HT-29 (cell line): ENCODE measurements around the gene OR2L8. TPM values are rescaled to one million over a fixed set of nuclear protein-coding genes. Genes with fewer than 3 reads are reported as not detected.
A peak's percentile ranks its signal among the peaks of the same experiment; 100 is the strongest.

ENCODE experiments used
- DNase-seq: peaks from one replicate; pipeline ENCODE4 v3.0.0-alpha.2; 2015; ENCODE audit warnings: low spot score
- total RNA-seq: library from RNA; depleted of rRNA; stranded (reverse); fragments of >200 nt; shearing (Covaris generic); gene quantifications from 2 replicates; pipeline ENCODE4 v1.2.3, GENCODE V29; 2014; rRNA removed

OR2L8 gene, protein sequence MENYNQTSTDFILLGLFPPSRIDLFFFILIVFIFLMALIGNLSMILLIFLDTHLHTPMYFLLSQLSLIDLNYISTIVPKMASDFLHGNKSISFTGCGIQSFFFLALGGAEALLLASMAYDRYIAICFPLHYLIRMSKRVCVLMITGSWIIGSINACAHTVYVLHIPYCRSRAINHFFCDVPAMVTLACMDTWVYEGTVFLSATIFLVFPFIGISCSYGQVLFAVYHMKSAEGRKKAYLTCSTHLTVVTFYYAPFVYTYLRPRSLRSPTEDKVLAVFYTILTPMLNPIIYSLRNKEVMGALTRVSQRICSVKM
- total RNA-seq, result not detected in 2 replicates

DNA sequence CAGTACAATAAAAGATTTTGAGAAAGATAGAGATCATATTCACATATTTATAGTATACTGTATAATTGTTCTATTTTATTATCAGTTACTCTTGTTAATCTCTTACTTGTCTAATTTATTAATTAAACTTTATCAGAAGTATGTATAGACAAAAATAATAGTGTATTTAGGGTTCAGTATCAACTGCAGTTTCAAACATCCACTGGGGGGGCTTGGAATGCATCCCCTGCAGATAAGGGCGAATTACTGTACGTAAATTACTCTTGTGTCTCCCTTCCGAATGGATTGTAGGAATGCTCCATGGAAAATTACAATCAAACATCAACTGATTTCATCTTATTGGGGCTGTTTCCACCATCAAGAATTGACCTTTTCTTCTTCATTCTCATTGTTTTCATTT lies at the start of gene OR2L8:
OR2L8 (plus strand) TSS at position 301 of the 400 bp plus-strand sequence; CDS start at position 301, 0 bp downstream.
- no peak for DNase-seq

- no peak for DNase-seq
Measured at GRCh38 chr1:247904122-247904521, 44.5 kb upstream of the OR2L8 start.

- no peak for DNase-seq
Measured at GRCh38 chr1:247905181-247905580, 43.5 kb upstream of the OR2L8 start.

GRCh38 chr1:247905910-247906503 lies 42.7 kb upstream of the OR2L8 start:
- DNase-seq, result no peak

- DNase-seq, result peak; percentile 15
Measured at GRCh38 chr1:247906504-247907047, 42.1 kb upstream of the OR2L8 start.

GRCh38 chr1:247908766-247909165 lies 39.9 kb upstream of the OR2L8 start:
- DNase-seq, result no peak

DNA sequence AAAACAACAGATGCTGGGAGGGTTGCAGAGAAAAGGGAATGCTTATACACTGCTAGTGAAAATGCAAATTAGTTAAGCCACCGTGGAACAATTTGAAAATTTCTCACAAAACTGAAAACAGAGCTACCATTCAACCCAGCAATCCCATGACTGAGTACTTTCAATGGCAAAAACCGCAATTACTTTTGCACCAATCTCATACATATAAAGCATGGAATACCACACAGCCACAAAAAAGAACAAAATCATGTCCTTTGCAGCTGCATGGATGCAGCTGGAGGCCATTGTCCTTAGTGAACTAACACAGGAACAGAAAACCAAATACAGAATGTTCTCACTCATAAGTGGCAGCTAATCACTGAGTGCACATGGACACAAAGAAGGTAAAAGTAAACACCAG lies 34.9 kb upstream of the OR2L8 start:
- DNase-seq, result no peak

- DNase-seq, result no peak
Measured at GRCh38 chr1:247914941-247915662, 33.6 kb upstream of the OR2L8 start.

DNA sequence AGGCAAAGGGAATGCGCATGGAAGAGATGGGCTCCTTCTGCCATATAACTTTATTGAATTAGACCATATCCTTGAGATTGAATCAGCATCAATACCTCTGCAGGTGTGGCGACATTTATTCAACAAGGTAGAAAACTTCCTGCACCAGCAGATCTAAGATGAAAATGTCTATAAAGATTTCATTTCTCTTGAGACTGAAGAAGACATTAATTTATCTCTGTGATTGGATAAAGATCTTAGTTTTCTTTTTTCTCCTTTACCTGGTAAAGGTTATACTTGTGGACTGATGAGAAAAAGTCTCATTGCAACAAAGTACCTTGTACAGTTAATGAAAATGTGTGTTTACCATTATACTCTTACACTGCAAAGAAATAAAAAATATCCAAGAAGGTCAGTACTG lies 28.7 kb upstream of the OR2L8 start, which contains the start of gene OR2T8:
OR2T8 (plus strand) TSS at position 301 of the 400 bp plus-strand sequence. CDS start 766 bp downstream, outside the sequence.
- no peak for DNase-seq

DNA sequence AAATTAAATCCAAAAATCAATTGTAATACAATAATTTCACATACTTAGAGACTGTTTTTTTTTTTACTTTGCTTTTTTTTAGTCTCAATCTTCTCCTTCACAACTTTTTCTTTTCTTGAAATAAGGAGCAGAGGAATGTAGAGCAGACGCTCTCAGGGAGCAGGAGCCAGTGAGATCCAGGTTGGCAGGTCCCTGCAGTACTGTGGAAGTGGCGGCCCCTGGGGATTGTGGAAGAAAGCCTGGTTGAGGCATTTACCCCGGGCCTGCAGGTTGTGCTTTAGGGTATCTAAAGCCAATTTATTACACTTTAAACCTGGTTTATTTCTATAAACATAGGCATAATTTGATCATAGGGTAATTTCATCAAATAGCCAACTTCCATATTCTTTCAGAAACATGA lies 24.7 kb upstream of the OR2L8 start:
- no peak for DNase-seq

DNA sequence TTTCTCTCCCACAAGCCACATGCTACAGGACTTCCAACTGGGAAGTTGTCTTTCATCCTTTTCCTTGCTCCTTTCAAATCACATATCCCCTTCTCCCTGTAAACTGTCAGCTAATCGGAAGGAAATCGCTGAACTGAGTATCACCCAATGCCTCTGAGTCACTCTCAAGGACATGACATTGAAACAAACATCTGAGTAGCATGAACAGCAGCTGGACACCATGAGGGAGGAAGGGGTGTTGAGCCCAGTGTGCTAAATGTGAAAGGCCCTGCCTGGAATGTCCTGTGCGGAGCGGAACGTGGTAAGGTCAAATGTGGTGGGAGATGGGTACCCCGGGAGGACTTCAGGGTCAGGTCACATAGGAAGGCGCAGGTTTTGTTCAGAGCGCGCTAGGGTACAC lies 23.8 kb upstream of the OR2L8 start, which contains the start of gene OR2AJ1:
OR2AJ1 (plus strand) TSS at position 22 of the 400 bp plus-strand sequence. CDS start 8,880 bp downstream, outside the sequence.
- no peak for DNase-seq

DNA sequence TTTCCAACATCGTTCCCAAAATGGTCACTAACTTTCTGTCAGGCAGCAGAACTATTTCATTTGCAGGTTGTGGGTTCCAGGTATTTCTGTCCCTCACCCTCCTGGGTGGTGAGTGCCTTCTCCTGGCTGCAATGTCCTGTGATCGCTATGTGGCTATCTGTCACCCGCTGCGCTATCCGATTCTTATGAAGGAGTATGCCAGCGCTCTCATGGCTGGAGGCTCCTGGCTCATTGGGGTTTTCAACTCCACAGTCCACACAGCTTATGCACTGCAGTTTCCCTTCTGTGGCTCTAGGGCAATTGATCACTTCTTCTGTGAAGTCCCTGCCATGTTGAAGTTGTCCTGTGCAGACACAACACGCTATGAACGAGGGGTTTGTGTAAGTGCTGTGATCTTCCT lies 14.7 kb upstream of the OR2L8 start:
- DNase-seq, result no peak

- DNase-seq, result no peak
Measured at GRCh38 chr1:247935781-247936180, 12.9 kb upstream of the OR2L8 start.

DNA sequence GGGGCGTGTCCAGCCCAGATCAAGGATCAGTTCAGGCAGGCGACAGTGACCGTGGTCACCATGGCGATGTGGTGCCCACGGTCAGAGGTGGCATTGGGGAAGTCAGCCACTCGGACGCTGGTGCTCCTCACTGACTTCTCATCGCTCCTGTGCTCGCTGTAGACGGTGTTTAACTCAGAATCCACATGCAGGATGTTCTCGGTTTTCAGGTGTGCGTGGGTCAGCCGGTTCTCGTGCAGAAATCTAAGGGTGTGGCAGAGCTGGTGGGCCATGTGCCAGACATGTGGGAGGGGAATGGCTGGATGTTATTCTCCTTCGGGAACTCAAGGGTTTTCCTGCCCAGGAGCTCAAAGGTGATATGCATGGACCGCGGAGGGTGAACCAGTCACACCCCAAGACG lies 12.2 kb upstream of the OR2L8 start:
- no peak for DNase-seq

DNA sequence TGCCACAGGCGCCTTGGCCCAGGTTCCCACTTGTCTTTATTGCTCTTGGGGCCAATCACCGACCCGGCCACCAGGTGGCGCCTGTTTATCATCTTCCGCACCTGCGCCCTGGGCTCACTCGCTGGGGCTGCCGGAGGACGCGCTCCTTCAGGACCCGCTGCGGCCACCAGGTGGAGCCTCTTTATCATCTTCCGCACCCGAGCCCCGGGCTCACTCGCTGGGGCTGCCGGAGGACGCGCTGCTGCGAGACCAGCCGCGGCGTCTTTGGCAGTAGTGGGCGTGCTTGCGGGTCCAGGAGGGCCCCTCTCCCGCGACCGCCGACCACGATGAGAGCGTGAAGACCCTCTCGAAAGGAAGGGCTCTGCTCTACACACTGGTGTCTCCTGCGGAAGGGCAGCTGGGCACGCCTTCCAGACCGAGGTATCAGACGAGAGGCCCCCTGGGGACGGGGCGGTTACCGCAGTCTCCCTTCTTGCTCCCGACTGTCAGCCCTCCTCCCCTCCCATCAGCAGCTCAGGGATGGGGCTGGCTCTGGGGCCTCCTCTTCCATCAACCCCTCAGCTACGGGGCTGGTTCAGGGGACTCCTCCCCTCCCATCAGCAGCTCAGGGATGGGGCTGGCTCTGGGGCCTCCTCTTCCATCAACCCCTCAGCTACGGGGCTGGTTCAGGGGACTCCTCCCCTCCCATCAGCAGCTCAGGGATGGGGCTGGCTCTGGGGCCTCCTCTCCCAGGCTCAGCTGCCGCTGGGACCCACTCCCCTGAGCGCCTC lies 11.5 kb upstream of the OR2L8 start:
- peak; percentile 9 for DNase-seq

GRCh38 chr1:247942624-247943023 lies 6.0 kb upstream of the OR2L8 start:
- no peak for DNase-seq

DNA sequence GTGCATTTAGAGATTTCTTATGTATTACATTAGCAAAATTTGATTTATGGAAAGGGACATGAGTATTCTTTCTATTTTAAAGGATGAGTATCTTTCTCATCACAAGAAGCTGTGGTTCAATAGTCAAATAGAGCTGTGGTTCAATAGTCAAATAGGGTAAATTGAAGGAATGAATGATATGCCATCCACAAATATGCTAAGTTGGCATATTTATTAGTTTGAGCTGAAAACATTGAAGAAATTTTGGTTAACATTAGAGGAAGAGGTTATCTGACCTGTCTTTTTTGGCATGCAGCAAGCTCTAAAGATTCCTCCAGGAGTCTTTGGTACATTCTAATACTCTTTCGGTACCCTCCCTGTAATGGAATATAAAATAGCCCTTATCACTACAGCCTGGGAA lies 4.8 kb downstream of the OR2L8 start:
- DNase-seq, result no peak

- no peak for DNase-seq
Measured at GRCh38 chr1:247961791-247962190, 13.1 kb downstream of the OR2L8 start.

- DNase-seq, result no peak
Measured at GRCh38 chr1:247962911-247963588, 14.4 kb downstream of the OR2L8 start.

DNA sequence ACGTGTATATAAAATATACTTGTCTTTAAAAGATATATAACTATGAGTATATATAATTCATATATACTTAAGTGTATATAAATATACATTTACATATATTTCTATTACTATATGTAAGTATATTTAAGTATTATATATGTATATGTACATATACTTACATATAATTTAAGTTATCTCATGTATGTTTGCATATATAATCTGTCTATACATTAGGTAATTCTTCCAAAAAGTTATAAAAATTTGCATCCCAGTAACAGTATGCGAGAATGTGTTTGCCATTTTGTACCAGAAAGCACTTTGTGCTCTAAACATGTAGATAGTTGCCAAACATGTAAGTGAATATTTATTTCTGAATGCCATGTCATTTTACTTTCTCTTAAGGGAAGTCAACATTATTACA lies 16.3 kb downstream of the OR2L8 start, which contains the start of gene OR2AK2:
OR2AK2 (plus strand) TSS at position 301 of the 400 bp plus-strand sequence. CDS start 144 bp downstream, outside the sequence.
- no peak for DNase-seq
